IMR-90 (cell line): ENCODE measurements around the gene CLCA2. TPM values are rescaled to one million over a fixed set of nuclear protein-coding genes. Genes with fewer than 3 reads are reported as not detected.

Source experiments
- ATAC-seq: fragments of 200-7000 bp; cut with Tn5 transposase; 2 replicates; pipeline ENCODE4 v1.9.1; 2020; ENCODE audit warnings: low read depth, mild to moderate bottlenecking, moderate library complexity
- BruUV-seq: library from RNA; stranded (reverse); fragments of 400-500 nt; replicated peaks from 2 replicates; lab custom pipeline; 2021; lab: Mats Ljungman, UMichigan
- CTCF ChIA-PET: fragments of 300-600 bp; formaldehyde crosslinking; extraction: SDS; loops from one replicate; lab custom pipeline; 2021; ENCODE audit warnings: antibody characterized with exemption; lab: Yijun Ruan, JAX
- POLR2A ChIA-PET: fragments of 300-600 bp; sonication (Branson Sonifier 250); formaldehyde crosslinking; loops from one replicate; lab custom pipeline; 2022; ENCODE audit warnings: antibody characterized with exemption; ENCODE audit not compliant: unreplicated experiment; lab: Charles Lee
- DNase-seq: peaks from one replicate; pipeline ENCODE4 v3.0.0; 2013
- H2AFZ ChIP-seq: replicated peaks from 2 replicates; pipeline ENCODE3; 2013; ENCODE audit warnings: low read length, mild to moderate bottlenecking; ENCODE audit not compliant: poor library complexity
- H2AK5ac ChIP-seq: 2 replicates; pipeline ENCODE4 v1.6.1; 2013; ENCODE audit warnings: low read depth, low read length, inconsistent platforms
- H2AK9ac ChIP-seq: replicated peaks from 2 replicates; pipeline ENCODE3; 2013; ENCODE audit warnings: mild to moderate bottlenecking, low read depth, low read length, moderate library complexity; ENCODE audit not compliant: poor library complexity
- H2BK120ac ChIP-seq: 2 replicates; pipeline ENCODE4 v1.6.1; 2013; ENCODE audit warnings: low read depth, low read length, inconsistent platforms
- H2BK15ac ChIP-seq: 3 replicates; pipeline ENCODE4 v1.6.1; 2013; ENCODE audit warnings: low read depth, low read length, inconsistent platforms
- H2BK20ac ChIP-seq: 2 replicates; pipeline ENCODE4 v1.6.1; 2013; ENCODE audit warnings: low read depth, mild to moderate bottlenecking, inconsistent platforms, low read length, moderate library complexity
- H2BK5ac ChIP-seq: 2 replicates; pipeline ENCODE4 v1.6.1; 2013; ENCODE audit warnings: mild to moderate bottlenecking, low read depth, low read length, inconsistent platforms; ENCODE audit not compliant: poor library complexity, severe bottlenecking
- H3K14ac ChIP-seq: replicated peaks from 2 replicates; pipeline ENCODE4 v1.6.1; 2013; ENCODE audit warnings: low read depth, low read length, inconsistent platforms
- H3K18ac ChIP-seq: 2 replicates; pipeline ENCODE4 v1.6.1; 2013; ENCODE audit warnings: low read depth, low read length, control low read depth
- H3K23ac ChIP-seq: 2 replicates; pipeline ENCODE4 v1.6.1; 2013; ENCODE audit warnings: low read depth, low read length, inconsistent platforms
- H3K27ac ChIP-seq: 2 replicates; pipeline ENCODE4 v1.5.1; 2013; ENCODE audit warnings: mild to moderate bottlenecking, control low read depth, low read length; ENCODE audit not compliant: insufficient read depth
- H3K27me3 ChIP-seq: 2 replicates; pipeline ENCODE4 v1.6.1; 2013; ENCODE audit warnings: low read length; ENCODE audit not compliant: control insufficient read depth, insufficient read depth
- H3K36me3 ChIP-seq: 2 replicates; pipeline ENCODE4 v1.6.1; 2013; ENCODE audit warnings: low read length, mixed read lengths; ENCODE audit not compliant: control insufficient read depth, insufficient read depth
- H3K4ac ChIP-seq: 2 replicates; pipeline ENCODE4 v1.6.1; 2013; ENCODE audit warnings: low read depth, low read length, inconsistent platforms
- H3K4me1 ChIP-seq: 2 replicates; pipeline ENCODE4 v1.6.1; 2013; ENCODE audit warnings: low read length, mixed read lengths; ENCODE audit not compliant: control insufficient read depth, insufficient read depth
- H3K4me2 ChIP-seq: 2 replicates; pipeline ENCODE4 v1.6.1; 2013; ENCODE audit warnings: low read depth, mild to moderate bottlenecking, control low read depth, low read length, moderate library complexity
- H3K4me3 ChIP-seq: 2 replicates; pipeline ENCODE4 v1.5.1; 2013; ENCODE audit warnings: low read depth, mild to moderate bottlenecking, control low read depth, low read length, moderate library complexity; ENCODE audit not compliant: insufficient read depth
- H3K56ac ChIP-seq: 2 replicates; pipeline ENCODE4 v1.6.1; 2013; ENCODE audit warnings: low read length, inconsistent platforms; ENCODE audit not compliant: insufficient read depth; ENCODE audit errors: extremely low read depth
- H3K79me1 ChIP-seq, 2 experiments: 2 replicates each; pipeline ENCODE4 v1.6.1; 2013; ENCODE audit warnings: low read length in 2 of 2, inconsistent platforms in 1 of 2, low read depth in 1 of 2
- H3K9ac ChIP-seq: 2 replicates; pipeline ENCODE4 v1.6.1; 2013; ENCODE audit warnings: low read depth, low read length, control low read depth
- H3K9me1 ChIP-seq: 2 replicates; pipeline ENCODE4 v1.6.1; 2013; ENCODE audit warnings: low read length, inconsistent platforms; ENCODE audit not compliant: insufficient read depth
- H3K9me3 ChIP-seq: 2 replicates; pipeline ENCODE4 v1.6.1; 2013; ENCODE audit warnings: low read length; ENCODE audit not compliant: control insufficient read depth, insufficient read depth
- H4K20me1 ChIP-seq: 2 replicates; pipeline ENCODE4 v1.6.1; 2013; ENCODE audit warnings: low read length, inconsistent platforms; ENCODE audit not compliant: insufficient read depth
- H4K5ac ChIP-seq: 2 replicates; pipeline ENCODE4 v1.6.1; 2013; ENCODE audit warnings: mild to moderate bottlenecking, low read depth, low read length, control low read depth
- H4K8ac ChIP-seq, 2 experiments: 2 replicates each; pipeline ENCODE4 v1.6.1; 2013; ENCODE audit warnings: low read depth in 2 of 2, low read length in 2 of 2, control low read depth in 1 of 2, inconsistent platforms in 1 of 2
- H4K91ac ChIP-seq: 2 replicates; pipeline ENCODE4 v1.6.1; 2013; ENCODE audit warnings: low read depth, low read length, inconsistent platforms; ENCODE audit not compliant: insufficient read depth
- CHD1 ChIP-seq: IDR thresholded peaks from 2 replicates; pipeline ENCODE4 v1.6.1; 2012; ENCODE audit warnings: low read depth, low read length, improper control_type of control experiment
- MAFK ChIP-seq: IDR thresholded peaks from 2 replicates; pipeline ENCODE4 v1.6.1; 2012; ENCODE audit warnings: low read depth, low read length, improper control_type of control experiment
- MAZ ChIP-seq: IDR thresholded peaks from 2 replicates; pipeline ENCODE4 v1.6.1; 2012; ENCODE audit warnings: low read depth, mild to moderate bottlenecking, low read length, improper control_type of control experiment, moderate library complexity, borderline replicate concordance
- NFE2L2 ChIP-seq: fragments of 150-350 bp; IDR thresholded peaks from 2 replicates; pipeline ENCODE4 v1.6.1; 2016; ENCODE audit warnings: low read depth, mild to moderate bottlenecking, low read length
- SMC3 ChIP-seq: fragments of 150-350 bp; IDR thresholded peaks from 2 replicates; pipeline ENCODE4 v1.6.1; 2016; ENCODE audit warnings: low read depth, mild to moderate bottlenecking, antibody characterized with exemption, low read length, moderate library complexity
- WGBS, 2 experiments: methylation state at CpG; one replicate each; pipeline versions ENCODE4 v1.1.5 to v1.1.7; 2013; ENCODE audit warnings: missing lambda C conversion rate in 2 of 2; ENCODE audit not compliant: insufficient read length in 1 of 2; ENCODE audit errors: extremely low coverage in 2 of 2; 5-methylcytosine and 5-hydroxymethylcytosine counted together
- dilution Hi-C: fragments of 300-500 bp; cut with HindIII; formaldehyde crosslinking; loops from one replicate; pipeline ENCODE4 v1.14.3; 2018; ENCODE audit warnings: low sequenced_read_pairs; ENCODE audit not compliant: unreplicated experiment
- in situ Hi-C: fragments of 300-500 bp; cut with MboI; formaldehyde crosslinking; loops from 3 replicates; pipeline ENCODE4 v1.14.3; 2019; ENCODE audit warnings: low sequenced_read_pairs, inconsistent platforms, mixed read lengths
- intact Hi-C: fragments of 100-400 bp; cut with micrococcal nuclease; formaldehyde crosslinking; loops from 2 replicates; pipeline ENCODE4 v1.10.0; 2022
- polyA plus RNA-seq, 3 experiments: library from polyadenylated mRNA; depleted of rRNA; stranded (reverse); fragments of >200 nt; gene quantifications; 2 replicates each; pipeline ENCODE4 v1.2.3, GENCODE V29; 2012; ENCODE audit warnings: low replicate concordance in 1 of 3
- total RNA-seq: library from RNA; depleted of rRNA; stranded (reverse); fragments of >200 nt; gene quantifications from 2 replicates; pipeline ENCODE4 v1.2.3, GENCODE V29; 2012

CLCA2 gene
- total and polyA plus RNA-seq, 2 of the 4 experiments (the other 2 are of a cell fraction) = 0.09 to 0.18 TPM

DNA sequence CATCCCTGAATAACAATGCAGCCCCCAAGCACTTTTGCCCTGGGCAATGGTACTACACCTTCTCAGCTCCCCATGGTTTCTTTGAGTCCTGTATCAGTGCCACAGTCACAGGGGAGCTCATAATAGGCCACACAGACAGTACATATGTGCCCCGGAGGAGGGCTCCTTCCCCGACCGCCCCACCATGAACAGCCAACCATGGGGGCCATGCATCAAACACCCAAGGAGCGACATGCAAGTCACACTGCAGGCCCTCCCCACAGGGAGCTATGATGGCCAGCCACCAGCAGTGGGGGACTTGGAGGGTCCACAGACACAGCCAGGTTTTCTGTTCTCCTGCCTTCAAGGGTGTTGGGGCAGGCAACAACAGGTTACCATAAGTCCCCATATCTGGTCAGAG is 13.1 kb upstream of the CLCA2 start:
- Histone ChIP-seq H3K27me3 (peaks cover 8% of the 10 kb centered on the region), H3K18ac (no peak overlapping the region)
- in situ Hi-C loops = no loop called here

More for the DNA sequence above, 13.1 kb upstream of the CLCA2 start:
- H2AK9ac ChIP-seq = no peak overlapping the region
- intact Hi-C loops = no loop called here
- no peak overlapping the region for H2BK20ac ChIP-seq
- H3K36me3 ChIP-seq = no peaks in the 10 kb centered on the region
- H3K27ac ChIP-seq = no peak overlapping the region
- TF ChIP-seq MAZ (no peak), NFE2L2 (no peak), CHD1 (no peak), MAFK (no peak), SMC3 (no peak)
- H3K79me1 ChIP-seq = no peaks in the 10 kb centered on the region
- 100% methylated on average over 1 of the region's 4 CpGs; no CpG with 5 or more reads in 1 of the 2 experiments for WGBS, 2 experiments
- H3K4ac ChIP-seq = no peak overlapping the region
- ATAC-seq = no peak
- H2AFZ ChIP-seq = no peak overlapping the region
- no peaks in the 10 kb centered on the region for H3K9me1 ChIP-seq
- H4K8ac ChIP-seq = no peak overlapping the region
- no peak overlapping the region for H3K4me2 ChIP-seq
- H4K20me1 ChIP-seq = no peaks in the 10 kb centered on the region
- dilution Hi-C loops = no loop called here
- BruUV-seq = no TSS peak
- no peak overlapping the region for H4K91ac ChIP-seq
- no peak overlapping the region for H3K14ac ChIP-seq
- H3K4me3 ChIP-seq = no peak overlapping the region
- H2BK5ac ChIP-seq = no peak overlapping the region
- H2BK15ac ChIP-seq = no peak overlapping the region
- no peak overlapping the region for H3K56ac ChIP-seq
- ChIA-PET POLR2A (no interaction called here), CTCF (no interaction called here)
- no peak overlapping the region for H3K23ac ChIP-seq
- no peak overlapping the region for H4K5ac ChIP-seq
- H2BK120ac ChIP-seq = no peak overlapping the region
- H3K9ac ChIP-seq = no peak overlapping the region
- no peaks in the 10 kb centered on the region for H3K9me3 ChIP-seq
- DNase-seq = no peak
- H2AK5ac ChIP-seq = no peak overlapping the region
- H3K4me1 ChIP-seq = no peaks in the 10 kb centered on the region
